MG63 (cell line): ENCODE data around the gene HRH1. TPM values are rescaled to one million over a fixed set of nuclear protein-coding genes. Genes with fewer than 3 reads are reported as not detected.
"Not testable (repeated sequence)": the region's sequence is repeated elsewhere in the genome, so short reads cannot be mapped to it uniquely, and the experiment has no call there.

ENCODE experiments used
- DNase-seq: peaks from one replicate; pipeline ENCODE4 v3.0.0-alpha.2; 2020
- H3K27me3 ChIP-seq: fragments of 250-450 bp; sonication (Bioruptor Pico); 2 replicates; pipeline ENCODE4 v1.5.1; 2020; ENCODE audit warnings: mild to moderate bottlenecking, moderate library complexity
- H3K36me3 ChIP-seq: fragments of 250-450 bp; sonication (Bioruptor Pico); 2 replicates; pipeline ENCODE4 v1.5.1; 2020; ENCODE audit warnings: mild to moderate bottlenecking, moderate library complexity
- H3K4me3 ChIP-seq: fragments of 250-450 bp; sonication (Bioruptor Pico); 2 replicates; pipeline ENCODE4 v1.5.1; 2020; ENCODE audit warnings: mild to moderate bottlenecking, moderate library complexity
- H3K9me3 ChIP-seq: fragments of 250-450 bp; sonication (Bioruptor Pico); 2 replicates; pipeline ENCODE4 v1.5.1; 2020; ENCODE audit warnings: mild to moderate bottlenecking, moderate library complexity
- total RNA-seq: library from RNA; depleted of rRNA; stranded (reverse); fragments of >200 nt; shearing (Covaris generic); gene quantifications from 2 replicates; pipeline ENCODE4 v1.2.3, GENCODE V29; 2014; ENCODE audit warnings: low replicate concordance

HRH1 gene
- total RNA-seq, 1 experiment from 2014 or later: 5.5 TPM

DNA sequence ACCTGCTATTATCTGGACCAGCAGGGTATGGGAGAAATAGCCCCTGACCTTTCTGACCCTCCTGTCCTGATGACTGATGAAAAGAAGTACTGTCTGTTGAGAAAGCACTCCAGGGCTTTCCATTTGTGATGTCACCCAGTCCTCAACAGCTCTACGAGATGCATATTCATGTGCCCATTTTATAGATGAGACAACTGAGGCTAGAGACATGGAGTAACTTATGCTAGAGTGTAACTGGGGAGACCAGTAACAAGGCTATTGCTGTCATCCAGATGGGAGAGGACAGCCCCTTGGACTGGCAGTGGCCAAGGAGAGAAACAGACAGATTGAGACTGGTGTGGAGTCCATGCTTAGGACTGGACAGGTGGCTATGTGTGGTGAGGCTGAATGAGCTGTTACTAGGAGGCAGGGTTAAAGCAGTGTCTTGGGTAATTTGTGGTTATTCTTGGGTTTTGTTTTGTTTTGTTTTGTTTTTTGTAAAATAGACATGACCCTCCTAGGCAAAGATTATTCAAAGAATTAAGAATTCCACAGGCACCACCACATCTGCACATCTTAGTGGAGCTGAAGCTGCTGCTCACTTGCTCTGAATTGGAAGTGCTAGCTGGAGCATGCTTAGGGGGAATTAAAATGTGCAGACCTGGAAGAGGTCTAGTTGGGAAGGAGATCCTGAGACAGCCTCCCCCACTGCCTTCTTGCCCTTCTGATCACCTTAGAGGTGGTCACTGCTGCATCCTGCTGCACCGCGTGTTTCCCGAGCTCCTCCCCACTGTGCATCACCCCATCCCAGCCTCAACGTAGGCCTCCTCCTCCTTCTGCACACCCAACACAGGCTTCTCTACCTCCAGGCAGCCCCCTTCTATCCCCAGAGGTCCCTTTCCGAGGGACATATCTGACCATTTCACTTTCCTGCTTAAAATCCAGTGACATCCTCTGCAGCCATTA, 8.4 kb downstream of the HRH1 start:
- Histone ChIP-seq H3K4me3 (no peak overlapping the region), H3K36me3 (no peaks in the 10 kb centered on the region), H3K27me3 (no peaks in the 10 kb centered on the region), H3K9me3 (no peaks in the 10 kb centered on the region)
- no peak for DNase-seq

DNA sequence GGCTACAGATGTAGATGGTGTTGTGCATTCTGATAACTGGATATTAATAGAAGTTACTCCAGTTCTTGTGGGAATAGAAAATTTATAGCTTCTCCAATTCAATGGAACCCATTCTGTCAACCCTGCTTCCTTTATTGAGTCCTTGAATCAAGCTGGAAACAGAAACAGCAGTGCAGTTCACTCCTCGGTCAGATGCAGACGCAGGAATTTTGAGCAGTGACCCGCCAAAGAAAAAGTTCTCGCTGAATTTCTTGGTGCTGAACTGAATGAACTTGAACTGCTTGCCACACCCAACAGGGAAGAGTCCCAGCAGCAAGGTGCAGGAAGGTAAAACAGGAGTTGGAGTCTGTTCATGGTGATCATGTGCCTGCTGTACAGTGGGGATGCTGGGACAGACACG, 10.3 kb downstream of the HRH1 start:
- H3K27me3 ChIP-seq: no peaks in the 10 kb centered on the region
- H3K4me3 ChIP-seq: no peak overlapping the region
- H3K36me3 ChIP-seq: no peaks in the 10 kb centered on the region
- no peaks in the 10 kb centered on the region for H3K9me3 ChIP-seq
- DNase-seq: no peak

DNA sequence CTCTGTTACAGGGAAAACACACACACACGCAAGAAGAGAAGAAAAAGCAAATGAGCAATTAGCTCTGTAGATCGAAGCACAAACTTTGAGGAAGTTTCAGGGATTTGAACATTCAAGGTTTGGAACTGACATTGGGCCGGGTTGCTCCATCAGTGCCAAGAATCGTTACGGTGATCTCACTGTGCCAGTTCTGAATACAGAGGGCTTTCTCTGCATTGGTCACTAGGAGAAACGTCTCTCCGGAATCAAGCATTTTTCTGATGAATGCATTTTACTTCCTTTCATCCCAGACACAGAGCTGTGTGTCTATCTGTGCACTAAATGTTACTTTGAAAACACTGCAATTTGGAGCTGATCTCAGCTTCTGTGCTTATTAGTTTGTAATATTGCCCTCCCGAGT, 11.2 kb downstream of the HRH1 start:
- Histone ChIP-seq H3K4me3 (no peak overlapping the region), H3K36me3 (no peaks in the 10 kb centered on the region), H3K27me3 (no peaks in the 10 kb centered on the region), H3K9me3 (no peaks in the 10 kb centered on the region)
- no peak for DNase-seq

DNA sequence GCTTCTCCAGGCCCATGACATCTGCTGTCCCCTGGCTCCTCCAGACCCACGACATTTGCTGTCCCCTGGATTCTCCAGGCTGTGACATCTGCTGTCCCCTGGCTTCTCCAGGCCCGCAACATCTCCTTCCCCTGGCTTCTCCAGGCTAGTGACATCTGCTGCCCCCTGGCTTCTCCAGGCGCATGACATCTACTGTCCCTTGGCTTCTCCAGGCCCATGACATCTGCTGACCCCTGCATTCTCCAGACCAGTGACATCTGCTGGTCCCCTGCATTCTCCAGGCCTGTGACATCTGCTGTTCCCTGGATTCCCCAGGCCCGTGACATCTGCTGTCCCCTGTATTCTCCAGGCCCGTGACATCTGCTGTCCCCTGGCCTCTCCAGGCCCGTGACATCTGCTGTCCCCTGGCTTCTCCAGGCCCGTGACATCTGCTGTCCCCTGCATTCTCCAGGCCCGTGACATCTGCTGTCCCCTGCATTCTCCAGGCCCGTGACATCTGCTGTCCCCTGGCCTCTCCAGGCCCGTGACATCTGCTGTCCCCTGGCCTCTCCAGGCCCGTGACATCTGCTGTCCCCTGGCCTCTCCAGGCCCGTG, 12.6 kb downstream of the HRH1 start:
- not testable (repeated sequence) for H3K27me3 ChIP-seq, DNase-seq, H3K9me3 ChIP-seq, H3K4me3 ChIP-seq, H3K36me3 ChIP-seq

DNA sequence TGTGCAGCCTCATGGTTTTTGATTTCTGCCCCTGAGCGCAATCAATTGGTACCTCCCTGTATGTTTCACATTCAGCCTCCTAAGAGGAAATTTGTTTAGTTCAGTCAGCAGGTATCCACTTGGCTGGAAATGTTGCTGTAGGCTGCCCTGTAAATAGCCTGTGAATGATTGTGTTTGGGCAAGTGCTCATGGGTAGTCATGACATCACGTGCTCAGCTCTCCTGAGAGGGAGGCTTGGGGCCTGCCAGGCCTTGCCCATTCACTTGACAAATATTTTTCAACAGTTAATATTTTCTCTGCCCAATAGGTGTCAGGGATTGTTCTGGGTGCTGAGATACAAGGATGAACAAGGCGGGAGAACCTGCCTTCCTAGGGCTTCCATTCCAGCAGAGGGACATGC, 13.3 kb downstream of the HRH1 start:
- no peak overlapping the region for H3K4me3 ChIP-seq
- no peaks in the 10 kb centered on the region for H3K9me3 ChIP-seq
- H3K27me3 ChIP-seq: no peaks in the 10 kb centered on the region
- DNase-seq: no peak
- H3K36me3 ChIP-seq: no peaks in the 10 kb centered on the region

DNA sequence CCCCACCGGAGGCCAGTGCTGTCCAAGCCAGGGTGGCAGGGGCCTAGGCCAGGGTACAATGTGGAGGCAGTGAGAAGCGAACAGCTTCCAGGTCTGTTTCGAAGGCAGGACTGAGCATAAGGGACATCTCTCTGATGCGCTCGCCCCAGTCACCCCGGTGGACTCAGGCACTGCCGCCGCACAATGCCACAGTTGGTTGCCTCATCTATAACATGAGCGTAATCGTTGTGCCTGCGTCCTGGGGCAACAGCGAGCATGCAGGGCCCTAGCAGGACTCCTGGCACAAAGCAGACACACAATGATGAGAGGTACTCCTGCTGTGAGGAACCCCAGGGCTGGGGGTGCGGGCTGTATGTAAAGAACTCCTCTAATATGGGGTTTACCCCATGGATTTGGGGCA, 14.1 kb downstream of the HRH1 start:
- Histone ChIP-seq H3K27me3 (no peaks in the 10 kb centered on the region), H3K36me3 (no peaks in the 10 kb centered on the region), H3K4me3 (no peak overlapping the region), H3K9me3 (no peaks in the 10 kb centered on the region)
- no peak for DNase-seq

DNA sequence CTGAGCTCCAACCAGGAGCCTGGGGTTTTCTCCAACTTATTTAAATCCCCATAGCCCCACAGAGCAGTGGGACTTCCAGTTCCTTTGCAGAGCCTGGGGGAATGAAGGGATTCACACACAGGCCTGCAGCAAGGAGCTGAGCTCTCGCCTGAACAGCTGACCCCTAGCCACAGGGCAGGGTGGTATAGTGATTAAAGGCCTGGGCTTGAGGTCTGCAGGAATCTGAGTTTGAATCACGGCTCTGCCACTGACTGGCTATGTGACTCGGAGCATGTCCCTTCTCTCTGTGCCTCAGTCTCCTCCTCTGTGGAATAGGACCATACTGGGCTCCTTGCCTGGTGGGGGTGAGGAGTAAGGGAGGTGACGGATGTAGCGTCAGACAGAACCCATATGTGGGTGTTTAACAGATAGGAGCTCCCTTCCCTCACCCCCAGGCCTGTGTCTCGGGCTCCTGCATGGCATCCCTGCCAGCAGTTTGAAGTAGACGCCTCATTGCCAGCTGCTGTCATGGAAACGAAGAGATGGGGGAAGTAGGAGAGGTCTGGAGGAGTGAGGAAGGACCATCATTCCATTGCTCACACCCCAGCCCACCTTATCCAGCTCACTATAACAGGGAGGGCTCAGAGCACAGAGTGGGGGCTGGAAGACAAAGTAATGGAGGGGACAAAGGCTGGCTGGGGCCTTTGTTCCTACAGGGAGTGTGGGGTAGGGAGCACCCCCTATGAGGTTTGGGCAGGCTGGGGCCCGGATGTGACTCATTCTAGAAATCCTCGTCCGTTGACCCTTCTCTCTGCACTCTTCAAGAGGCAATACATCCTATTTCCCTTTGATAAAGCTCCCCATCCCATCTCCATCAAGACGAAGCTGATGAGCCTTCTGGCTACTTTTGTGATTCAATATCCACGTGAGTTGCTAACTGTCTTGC, 14.8 kb downstream of the HRH1 start:
- no peaks in the 10 kb centered on the region for H3K9me3 ChIP-seq
- no peak for DNase-seq
- no peaks in the 10 kb centered on the region for H3K36me3 ChIP-seq
- H3K27me3 ChIP-seq: no peaks in the 10 kb centered on the region
- H3K4me3 ChIP-seq: no peak overlapping the region

DNA sequence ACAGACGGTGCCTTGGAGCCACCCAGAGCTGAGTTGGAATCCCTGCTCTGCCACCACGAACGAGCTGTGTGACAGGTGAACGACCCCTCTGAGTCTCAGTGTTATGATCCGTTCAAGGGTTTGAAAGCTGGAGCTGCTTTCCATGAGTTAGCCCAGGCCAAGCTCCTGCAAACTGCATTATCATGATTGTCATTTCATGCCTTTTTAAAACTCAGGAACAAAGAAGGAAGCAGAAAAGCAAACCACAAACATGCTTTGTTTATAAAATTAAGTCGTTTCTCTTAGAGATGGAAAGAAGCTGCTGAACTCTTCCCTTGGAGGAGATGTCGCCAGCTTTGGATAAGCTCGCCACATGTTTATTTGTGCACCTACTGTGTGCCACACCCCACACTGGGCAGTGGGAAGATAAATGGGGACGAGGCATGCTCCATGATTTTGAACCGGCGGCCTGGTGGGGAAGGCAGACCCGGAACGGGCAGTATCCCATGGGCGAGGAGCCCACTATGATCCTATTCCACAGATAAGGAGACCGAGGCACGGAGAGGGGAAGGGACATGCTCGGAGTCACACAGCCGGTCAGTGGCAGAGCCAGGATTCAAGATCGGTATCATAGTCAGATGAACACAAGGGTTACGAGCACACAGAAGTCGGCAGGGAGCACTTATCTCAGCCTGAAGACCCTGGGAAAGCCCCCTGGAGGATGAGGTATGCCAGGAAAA, 15.9 kb downstream of the HRH1 start:
- H3K9me3 ChIP-seq: no peaks in the 10 kb centered on the region
- no peak for DNase-seq
- H3K4me3 ChIP-seq: no peak overlapping the region
- no peaks in the 10 kb centered on the region for H3K36me3 ChIP-seq
- no peaks in the 10 kb centered on the region for H3K27me3 ChIP-seq

DNA sequence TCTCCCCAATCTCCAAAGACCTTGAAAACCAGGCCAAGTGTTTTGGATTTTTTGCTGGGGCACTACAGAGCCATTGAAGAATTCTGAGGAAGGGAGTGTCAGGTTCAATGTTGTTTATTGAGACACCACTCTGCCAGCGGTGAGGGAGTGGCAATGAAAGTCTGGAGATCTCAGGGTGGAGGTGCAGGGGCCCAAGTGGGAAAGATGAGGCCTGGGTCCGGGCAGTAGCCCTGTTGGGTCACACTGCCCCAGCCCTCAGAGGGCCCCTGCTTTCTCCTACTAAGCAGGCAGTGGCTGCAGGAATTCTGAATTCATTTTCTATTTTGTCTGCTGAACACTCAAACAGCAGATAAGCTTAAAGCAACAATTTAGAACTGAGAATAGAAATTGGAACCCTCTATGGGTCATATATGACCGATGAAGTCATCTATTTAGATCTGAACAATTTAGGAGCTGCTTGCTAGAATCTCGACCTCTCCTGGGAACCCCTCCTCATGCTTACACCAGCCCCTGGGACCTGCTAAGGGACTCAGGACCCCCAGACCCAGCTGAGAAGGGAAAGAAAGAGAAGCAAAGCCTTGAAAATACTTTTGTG, 17.9 kb downstream of the HRH1 start:
- Histone ChIP-seq H3K36me3 (no peaks in the 10 kb centered on the region), H3K9me3 (no peaks in the 10 kb centered on the region), H3K27me3 (no peaks in the 10 kb centered on the region), H3K4me3 (no peak overlapping the region)
- no peak for DNase-seq

DNA sequence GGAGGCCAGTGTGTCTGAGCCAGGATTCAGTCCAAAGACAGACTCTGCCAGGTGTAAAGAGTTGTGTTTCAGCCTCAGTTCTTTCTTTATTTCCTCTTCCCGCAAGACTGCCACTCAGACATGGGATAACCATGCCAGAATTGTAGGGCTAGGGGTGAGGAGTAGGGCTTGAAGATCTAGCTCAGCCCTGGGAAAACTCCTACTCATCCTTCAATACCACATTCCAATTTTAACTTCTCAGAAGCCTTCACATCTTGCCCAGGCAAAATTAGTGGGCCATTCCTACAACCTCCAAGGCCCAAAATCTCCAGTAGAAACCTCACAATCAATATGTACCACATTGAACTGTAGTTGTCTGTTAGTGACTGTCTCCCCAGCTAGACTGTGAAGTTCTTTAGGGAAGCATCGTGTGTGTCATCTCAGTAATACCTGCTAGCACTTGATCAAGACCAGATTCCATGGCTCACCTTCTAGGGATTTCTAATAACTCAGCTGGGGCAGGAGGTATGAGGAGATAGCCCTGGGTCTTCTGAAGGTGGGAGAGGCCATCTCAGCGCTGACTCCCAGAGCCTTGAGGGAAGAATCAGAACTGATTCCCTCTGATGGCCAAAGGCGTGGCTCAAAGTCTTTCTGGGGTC, 19.7 kb downstream of the HRH1 start:
- Histone ChIP-seq H3K36me3 (no peaks in the 10 kb centered on the region), H3K9me3 (no peaks in the 10 kb centered on the region), H3K4me3 (no peak overlapping the region), H3K27me3 (no peaks in the 10 kb centered on the region)
- DNase-seq: no peak

DNA sequence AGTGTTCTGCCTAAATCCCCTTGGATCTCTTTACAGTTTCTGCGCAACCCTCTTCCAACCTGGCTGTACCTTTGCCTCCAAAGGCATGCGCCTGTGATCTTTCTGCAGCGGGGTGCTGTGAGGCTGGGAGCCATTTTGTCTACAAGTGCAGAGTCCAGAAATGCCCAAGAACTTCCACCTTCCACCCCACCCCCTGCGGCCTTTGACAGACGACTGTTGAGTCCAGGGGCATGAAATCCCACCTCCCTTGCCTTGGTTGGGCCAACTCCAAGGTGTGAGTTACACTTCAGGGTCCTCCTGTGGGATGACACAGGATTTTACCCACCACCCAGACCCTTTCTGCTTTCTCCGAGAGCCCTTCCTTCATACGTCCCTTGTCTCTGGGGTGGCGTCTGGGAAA, 24.1 kb downstream of the HRH1 start:
- DNase-seq: no peak
- no peaks in the 10 kb centered on the region for H3K27me3 ChIP-seq
- H3K4me3 ChIP-seq: no peak overlapping the region
- H3K36me3 ChIP-seq: no peaks in the 10 kb centered on the region
- H3K9me3 ChIP-seq: no peaks in the 10 kb centered on the region

DNA sequence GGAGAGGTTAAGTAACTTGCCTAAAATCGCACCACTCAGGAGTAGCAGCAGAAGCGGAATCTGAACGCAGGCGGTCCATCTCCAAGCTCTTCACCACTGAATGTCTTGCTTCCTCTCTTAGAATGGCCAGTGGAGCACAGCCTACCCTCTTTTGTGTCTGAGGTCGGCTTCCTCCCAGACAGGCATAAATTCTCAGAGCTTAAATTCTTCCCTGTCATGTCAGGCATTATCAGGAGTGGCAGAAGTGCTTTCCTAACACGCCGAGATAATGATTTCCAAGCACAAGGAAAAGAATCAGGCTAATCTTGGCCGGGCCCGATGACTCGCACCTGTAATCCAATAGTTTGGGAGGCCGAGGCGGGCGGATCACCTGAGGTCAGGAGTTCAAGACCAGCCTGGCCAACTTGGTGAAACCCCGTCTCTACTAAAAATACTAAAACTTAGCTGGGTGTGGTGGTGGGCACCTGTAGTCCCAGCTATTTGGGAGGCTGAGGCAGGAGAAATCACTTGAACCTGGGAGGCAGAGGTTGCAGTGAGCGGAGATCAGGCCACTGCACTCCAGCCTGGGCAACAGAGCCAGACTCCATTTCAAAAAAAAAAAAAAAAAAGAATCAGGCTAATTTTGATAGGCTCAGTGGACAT, 30.2 kb downstream of the HRH1 start:
- H3K9me3 ChIP-seq, DNase-seq, H3K4me3 ChIP-seq, H3K36me3 ChIP-seq, H3K27me3 ChIP-seq: not testable (repeated sequence)

DNA sequence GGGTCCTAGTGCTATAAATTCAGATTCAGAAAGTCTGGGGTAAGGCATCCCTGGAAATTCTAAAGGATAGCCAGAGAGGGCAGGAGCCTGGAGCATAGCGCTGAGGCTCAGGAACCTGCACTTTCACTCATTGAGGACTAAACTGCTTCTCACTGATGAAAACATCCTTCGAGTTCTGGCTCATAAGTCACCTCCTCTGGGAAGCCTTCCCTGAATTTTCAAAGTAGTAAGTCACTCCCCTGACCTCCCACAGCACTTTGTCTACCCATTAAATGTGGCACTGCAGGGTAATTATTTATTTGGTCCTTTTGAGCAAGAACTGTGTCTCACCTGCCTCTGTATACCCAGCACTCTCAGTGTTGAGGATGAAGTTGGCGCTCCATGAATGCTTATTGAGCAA, 30.9 kb downstream of the HRH1 start:
- DNase-seq: no peak
- Histone ChIP-seq H3K9me3 (no peaks in the 10 kb centered on the region), H3K36me3 (no peaks in the 10 kb centered on the region; the same call in 1 of the 2 replicates), H3K27me3 (no peaks in the 10 kb centered on the region), H3K4me3 (no peak overlapping the region)

DNA sequence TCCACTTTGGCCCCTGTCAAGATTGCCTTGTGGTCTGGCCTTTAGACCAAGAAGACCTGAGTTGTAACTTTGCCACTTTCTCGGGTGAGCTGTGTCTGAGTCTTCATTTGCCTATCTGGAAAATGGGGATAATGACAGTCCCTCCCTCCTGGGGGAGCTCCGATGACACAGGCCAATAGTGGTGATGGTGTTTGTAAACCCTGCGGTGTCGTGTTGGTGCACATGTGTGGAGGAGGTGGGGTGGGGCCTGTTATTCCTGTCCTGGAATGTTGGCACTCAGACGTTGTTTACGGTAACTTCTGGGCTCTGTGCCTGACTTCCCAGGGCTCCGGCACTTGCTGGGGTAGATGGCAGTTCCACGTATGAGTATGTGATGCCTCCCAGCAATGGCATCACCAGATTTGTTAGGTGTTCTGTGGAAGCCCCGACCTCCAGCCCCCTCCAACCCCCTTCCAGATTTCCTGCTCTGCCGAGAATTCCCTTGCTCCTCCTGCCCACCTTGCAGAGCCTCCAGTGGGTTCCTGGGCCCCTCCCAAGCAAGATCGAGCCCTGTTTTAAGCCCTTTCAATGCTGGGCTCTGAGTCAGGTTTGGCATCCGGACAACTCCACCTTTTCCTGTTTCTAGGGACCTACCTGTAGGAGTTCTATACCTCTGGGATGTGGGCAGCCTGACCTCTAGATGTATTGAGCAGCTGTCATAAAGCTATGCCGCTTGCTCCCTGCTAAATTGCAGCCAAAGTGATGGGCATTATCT, 31.4 kb downstream of the HRH1 start:
- H3K27me3 ChIP-seq: no peaks in the 10 kb centered on the region
- H3K4me3 ChIP-seq: no peak overlapping the region
- H3K36me3 ChIP-seq: no peaks in the 10 kb centered on the region; the same call in 1 of the 2 replicates
- peak; percentile 92 for DNase-seq
- no peaks in the 10 kb centered on the region for H3K9me3 ChIP-seq

DNA sequence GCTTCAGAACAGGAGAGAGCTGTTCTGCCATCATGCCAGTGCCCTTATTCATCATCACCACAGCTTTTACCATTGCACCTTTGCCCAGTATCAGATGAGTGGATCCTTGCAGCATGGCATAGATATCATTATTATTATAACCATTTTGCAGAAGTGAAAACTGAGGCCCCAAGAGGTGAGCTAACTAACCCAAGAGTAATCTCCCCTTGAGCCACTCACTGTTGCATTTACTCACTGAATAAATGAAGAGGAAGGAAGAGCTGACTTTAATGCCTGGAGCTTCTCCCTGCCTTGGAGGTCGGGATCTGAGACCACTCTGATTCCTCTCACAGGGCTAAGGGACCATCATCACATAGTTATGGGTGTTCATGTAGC, 32.0 kb downstream of the HRH1 start:
- Histone ChIP-seq H3K27me3 (no peaks in the 10 kb centered on the region), H3K4me3 (no peak overlapping the region)
- no peak for DNase-seq

More for the DNA sequence above, 32.0 kb downstream of the HRH1 start:
- Histone ChIP-seq H3K36me3 (no peaks in the 10 kb centered on the region; the same call in 1 of the 2 replicates), H3K9me3 (no peaks in the 10 kb centered on the region)
